Astrocyte of the spinal cord (primary cell): ENCODE measurements around the gene KANTR.
A peak's percentile ranks its signal among the peaks of the same experiment; 100 is the strongest.

Source experiments
- DNase-seq: peaks from one replicate; pipeline ENCODE4 v3.0.0; 2011; ENCODE audit warnings: low read depth, low spot score
- H3K4me3 ChIP-seq: 2 replicates; pipeline ENCODE4 v1.5.1; 2011; ENCODE audit warnings: low read depth, mild to moderate bottlenecking, low read length, moderate library complexity
- in situ Hi-C: cut with HindIII; loops from 2 replicates; pipeline ENCODE4 v1.10.0; 2017; ENCODE audit warnings: low sequenced_read_pairs
- TF ChIP-seq, protein P1 (sequence below): IDR thresholded peaks from 2 replicates; pipeline ENCODE4 v1.5.1; 2012; ENCODE audit warnings: low read depth, mild to moderate bottlenecking, low read length, inconsistent platforms

The KANTR gene

DNA sequence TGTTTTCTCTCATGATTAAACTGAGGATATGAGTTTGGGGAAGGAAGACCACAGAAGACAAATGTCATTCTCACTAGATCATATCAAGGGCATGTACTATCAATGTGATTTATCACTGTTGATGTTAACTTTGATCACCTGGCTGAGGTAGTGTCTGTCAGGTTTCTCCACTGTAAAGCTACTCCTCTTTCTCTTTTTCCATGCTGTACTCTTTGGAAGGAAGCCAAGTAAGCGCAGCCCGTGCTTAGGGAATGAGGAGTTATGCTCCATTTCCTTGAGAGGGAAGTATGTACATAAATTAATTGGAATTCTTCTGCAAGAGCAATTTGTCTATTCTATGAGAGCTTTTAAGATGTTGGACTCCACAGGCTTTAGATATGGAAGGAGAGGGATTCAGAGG lies 4.0 kb upstream of the KANTR start:
- in situ Hi-C loops: no loop called here
- H3K4me3 ChIP-seq: no peak overlapping the region
- TF ChIP-seq, protein P1, sequence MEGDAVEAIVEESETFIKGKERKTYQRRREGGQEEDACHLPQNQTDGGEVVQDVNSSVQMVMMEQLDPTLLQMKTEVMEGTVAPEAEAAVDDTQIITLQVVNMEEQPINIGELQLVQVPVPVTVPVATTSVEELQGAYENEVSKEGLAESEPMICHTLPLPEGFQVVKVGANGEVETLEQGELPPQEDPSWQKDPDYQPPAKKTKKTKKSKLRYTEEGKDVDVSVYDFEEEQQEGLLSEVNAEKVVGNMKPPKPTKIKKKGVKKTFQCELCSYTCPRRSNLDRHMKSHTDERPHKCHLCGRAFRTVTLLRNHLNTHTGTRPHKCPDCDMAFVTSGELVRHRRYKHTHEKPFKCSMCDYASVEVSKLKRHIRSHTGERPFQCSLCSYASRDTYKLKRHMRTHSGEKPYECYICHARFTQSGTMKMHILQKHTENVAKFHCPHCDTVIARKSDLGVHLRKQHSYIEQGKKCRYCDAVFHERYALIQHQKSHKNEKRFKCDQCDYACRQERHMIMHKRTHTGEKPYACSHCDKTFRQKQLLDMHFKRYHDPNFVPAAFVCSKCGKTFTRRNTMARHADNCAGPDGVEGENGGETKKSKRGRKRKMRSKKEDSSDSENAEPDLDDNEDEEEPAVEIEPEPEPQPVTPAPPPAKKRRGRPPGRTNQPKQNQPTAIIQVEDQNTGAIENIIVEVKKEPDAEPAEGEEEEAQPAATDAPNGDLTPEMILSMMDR: no peak
- DNase-seq: no peak

- TF ChIP-seq, protein P1: no peak
- DNase-seq: no peak
- in situ Hi-C loops: no loop called here
- H3K4me3 ChIP-seq: no peak overlapping the region
Observed at GRCh38 chrX:53091354-53091753, 2.6 kb upstream of the KANTR start.

DNA sequence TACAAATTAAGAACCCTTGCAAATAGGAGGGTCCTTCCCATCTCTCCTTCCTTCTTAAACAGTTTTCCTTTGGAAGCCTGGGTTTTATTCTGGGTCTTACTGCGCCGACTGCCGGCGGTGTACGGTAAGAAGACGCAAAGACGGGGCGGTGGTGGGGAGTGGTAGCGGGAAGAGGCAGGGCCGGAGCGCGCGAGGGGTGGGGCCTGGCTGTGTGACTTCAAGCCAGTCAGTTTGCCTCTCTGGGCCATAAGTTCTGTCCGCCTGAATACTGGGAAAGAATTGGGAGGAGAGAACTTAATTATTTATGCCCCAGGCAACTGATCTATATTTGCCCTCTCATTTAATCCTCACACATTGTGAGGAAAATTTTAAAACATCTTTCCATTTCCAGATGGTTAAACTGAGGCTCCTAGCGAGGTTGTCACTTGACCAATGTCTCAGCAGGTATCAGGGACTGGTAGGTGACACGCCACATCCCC lies 726 bp upstream of the KANTR start:
- peak; percentile 83 for DNase-seq
- in situ Hi-C loops: no loop called here
- H3K4me3 ChIP-seq: peak overlapping the region; percentile 69
- TF ChIP-seq, protein P1: peak; percentile 63

GRCh38 chrX:53094582-53094905 lies 602 bp downstream of the KANTR start:
- no peak for DNase-seq
- in situ Hi-C loops: no loop called here
- H3K4me3 ChIP-seq: peak overlapping the region; percentile 69
- TF ChIP-seq, protein P1: no peak

GRCh38 chrX:53095796-53096195 lies 1.9 kb downstream of the KANTR start:
- no peak overlapping the region for H3K4me3 ChIP-seq
- DNase-seq: no peak
- in situ Hi-C loops: no loop called here
- TF ChIP-seq, protein P1: no peak

DNA sequence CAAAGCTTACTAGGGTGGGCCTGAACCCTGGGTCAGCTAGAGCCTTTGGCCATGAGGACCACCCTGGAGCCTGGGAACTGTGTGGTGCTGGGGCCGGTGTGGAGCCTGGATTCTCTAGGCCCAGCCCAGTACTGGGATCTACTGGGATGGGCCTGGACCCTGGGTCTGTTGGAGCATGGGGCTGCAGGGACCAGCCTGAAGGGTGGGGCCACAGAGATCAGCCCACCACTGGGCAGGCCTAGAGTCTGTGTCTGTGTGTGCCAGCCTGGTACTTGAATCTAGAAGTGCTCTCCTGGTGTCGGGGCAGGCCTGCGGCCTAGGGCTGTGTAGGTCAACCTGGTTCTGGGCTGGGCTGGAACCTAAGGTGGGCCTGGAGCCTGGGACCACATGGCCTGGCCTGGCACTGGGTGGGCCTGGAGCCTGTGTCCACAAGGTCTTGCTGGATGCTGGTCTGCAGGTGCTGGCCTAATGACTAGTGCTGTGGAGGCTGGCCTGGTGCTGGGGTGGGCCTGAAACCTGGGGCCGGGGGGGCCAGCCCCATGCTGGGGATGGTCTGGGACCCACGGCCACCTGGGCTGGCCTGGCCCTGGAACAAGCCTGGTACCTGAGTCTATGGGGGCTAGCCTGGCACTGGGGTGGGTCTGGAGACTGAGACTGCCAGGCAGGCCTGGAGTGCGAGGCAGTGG lies 21.1 kb downstream of the KANTR start:
- TF ChIP-seq, protein P1: no peak
- in situ Hi-C loops: no loop called here
- H3K4me3 ChIP-seq: no peak overlapping the region
- DNase-seq: no peak

- no peak for DNase-seq
- TF ChIP-seq, protein P1: no peak
- no peak overlapping the region for H3K4me3 ChIP-seq
- in situ Hi-C loops: no loop called here
Observed at GRCh38 chrX:53115550-53115874, 21.6 kb downstream of the KANTR start.
